Neural cell (in vitro differentiated cells): ENCODE measurements around the gene PDILT.

Experiments used
- CTCF ChIP-seq: fragments of 450-650 bp; IDR thresholded peaks from 2 replicates; pipeline ENCODE4 v1.5.1; 2014; ENCODE audit warnings: antibody characterized with exemption, mild to moderate bottlenecking, moderate library complexity; ENCODE audit not compliant: poor library complexity, severe bottlenecking
- EP300 ChIP-seq: fragments of 450-650 bp; conservative IDR thresholded peaks from 2 replicates; pipeline ENCODE4 v1.6.1; 2014; ENCODE audit warnings: antibody characterized with exemption, mild to moderate bottlenecking, moderate library complexity; ENCODE audit not compliant: poor library complexity, severe bottlenecking
- EZH2 ChIP-seq: fragments of 200-600, 300-800 bp; shearing (Covaris generic), sonication (generic); IDR thresholded peaks from 2 replicates; pipeline ENCODE4 v1.6.1; 2014; ENCODE audit warnings: antibody characterized with exemption, low read length, borderline replicate concordance, mild to moderate bottlenecking; ENCODE audit not compliant: insufficient read depth, poor library complexity, severe bottlenecking
- MXI1 ChIP-seq: fragments of 450-650 bp; conservative IDR thresholded peaks from 2 replicates; pipeline ENCODE4 v1.6.1; 2014; ENCODE audit warnings: antibody characterized with exemption, mild to moderate bottlenecking; ENCODE audit not compliant: poor library complexity, severe bottlenecking
- POLR2AphosphoS5 ChIP-seq: IDR thresholded peaks from 2 replicates; pipeline ENCODE4 v1.6.1; 2012
- RAD21 ChIP-seq: fragments of 450-650 bp; conservative IDR thresholded peaks from 2 replicates; pipeline ENCODE4 v1.6.1; 2014; ENCODE audit warnings: antibody characterized with exemption, mild to moderate bottlenecking, moderate library complexity
- REST ChIP-seq: IDR thresholded peaks from 2 replicates; pipeline ENCODE4 v1.6.1; 2012; ENCODE audit warnings: borderline replicate concordance
- SMC3 ChIP-seq: fragments of 450-650 bp; conservative IDR thresholded peaks from 2 replicates; pipeline ENCODE4 v1.6.1; 2014; ENCODE audit warnings: antibody characterized with exemption, mild to moderate bottlenecking, moderate library complexity; ENCODE audit not compliant: poor library complexity

- TF ChIP-seq POLR2AphosphoS5 (no peak), CTCF (no peak), SMC3 (no peak), EZH2 (no peak), REST (no peak), EP300 (no peak), RAD21 (no peak), MXI1 (no peak)
Measured at GRCh38 chr16:20317117-20317516, 87.4 kb downstream of the PDILT start.
